HTR-8/SVneo (cell line): ENCODE data around the gene TSC2.
"Not testable (repeated sequence)": the region's sequence is repeated elsewhere in the genome, so short reads cannot be mapped to it uniquely, and the experiment has no call there.

Source experiments
- DNase-seq: peaks from one replicate; pipeline ENCODE4 v3.0.0; 2011; ENCODE audit warnings: low spot score, mixed read lengths; ENCODE audit not compliant: insufficient read length
- FAIRE-seq: peaks from 2 replicates; lab custom pipeline; 2011; peaks lifted over from hg19 to GRCh38; lab: Jason Lieb, UNC

The TSC2 gene

GRCh38 chr16:2028620-2029220 is 19.1 kb upstream of the TSC2 start:
- FAIRE-seq (no peak), DNase-seq (no peak)

- DNase-seq (no peak), FAIRE-seq (no peak)
These were observed 18.4 kb upstream of the TSC2 start for GRCh38 chr16:2029350-2029749.

GRCh38 chr16:2030036-2030435 is 17.7 kb upstream of the TSC2 start:
- FAIRE-seq = no peak
- DNase-seq = no peak

- FAIRE-seq = no peak
- no peak for DNase-seq
These were observed 16.7 kb upstream of the TSC2 start for GRCh38 chr16:2031081-2031577.

GRCh38 chr16:2032285-2033056 is 15.3 kb upstream of the TSC2 start:
- no peak for DNase-seq
- peak; percentile 70 for FAIRE-seq

GRCh38 chr16:2033057-2033908 is 14.5 kb upstream of the TSC2 start:
- FAIRE-seq (peak; percentile 59), DNase-seq (peak; percentile 61)

GRCh38 chr16:2033909-2034695 is 13.7 kb upstream of the TSC2 start:
- FAIRE-seq = peak; percentile 33
- not testable (repeated sequence) for DNase-seq

GRCh38 chr16:2034696-2035430 is 12.9 kb upstream of the TSC2 start:
- peak; percentile 79 for FAIRE-seq
- no peak for DNase-seq

GRCh38 chr16:2035431-2036199 is 12.2 kb upstream of the TSC2 start:
- no peak for DNase-seq
- no peak for FAIRE-seq

GRCh38 chr16:2036200-2036966 is 11.4 kb upstream of the TSC2 start:
- FAIRE-seq (no peak), DNase-seq (no peak)

GRCh38 chr16:2037115-2037514 is 10.7 kb upstream of the TSC2 start:
- DNase-seq (no peak), FAIRE-seq (no peak)

GRCh38 chr16:2037647-2038381 is 10.0 kb upstream of the TSC2 start:
- DNase-seq (no peak), FAIRE-seq (no peak)

- FAIRE-seq (no peak), DNase-seq (no peak)
These were observed 9.2 kb upstream of the TSC2 start for GRCh38 chr16:2038382-2039231.

GRCh38 chr16:2039274-2040031 is 8.3 kb upstream of the TSC2 start:
- DNase-seq = no peak
- FAIRE-seq = no peak

- no peak for FAIRE-seq
- DNase-seq = no peak
These were observed 7.6 kb upstream of the TSC2 start for GRCh38 chr16:2040041-2040786.
